Ovary (tissue), 9 donors: ENCODE results near the gene EGFLAM. TPM values are rescaled to one million over a fixed set of nuclear protein-coding genes. Genes with fewer than 3 reads are reported as not detected.

ENCODE experiments used
- DNase-seq, 5 donors: peaks; one replicate each; pipeline ENCODE4 v3.0.0-alpha.2; 2019 to 2020
- H3K27ac ChIP-seq, 2 donors: fragments of 200-600 bp; one replicate each; pipeline versions ENCODE4 v1.5.1 to v1.8.0; 2019 to 2022
- H3K27me3 ChIP-seq: fragments of 200-600 bp; one replicate; pipeline ENCODE4 v1.8.0; 2022
- H3K36me3 ChIP-seq: fragments of 200-600 bp; sonication (generic); one replicate; pipeline ENCODE4 v1.5.1; 2019
- H3K4me1 ChIP-seq: one replicate; pipeline ENCODE4 v1.8.1; 2013; ENCODE audit warnings: mild to moderate bottlenecking, moderate library complexity; ENCODE audit not compliant: insufficient read depth
- H3K4me3 ChIP-seq: fragments of 200-600 bp; sonication (generic); one replicate; pipeline ENCODE4 v1.5.1; 2017
- H3K9me3 ChIP-seq, 2 donors: fragments of 200-600 bp in 1 of 2; sonication (generic) in 1 of 2; one replicate each; pipeline versions ENCODE4 v1.5.1 to v1.8.1; 2013 to 2019; ENCODE audit warnings: mild to moderate bottlenecking in 1 of 2, moderate library complexity in 1 of 2
- EP300 ChIP-seq: sonication (generic); formaldehyde crosslinking; IDR thresholded peaks from one replicate; pipeline ENCODE4 v1.6.1; 2017; ENCODE audit warnings: antibody characterized with exemption
- POLR2A ChIP-seq: fragments of 450-650 bp; IDR thresholded peaks from one replicate; pipeline ENCODE4 v1.6.1; 2017; ENCODE audit warnings: antibody characterized with exemption, mild to moderate bottlenecking, moderate library complexity
- WGBS, 3 donors: extraction: QIAGEN DNeasy Blood & Tissue Kit in 1 of 3; methylation state at CpG; one replicate each; pipeline versions ENCODE4 v1.1.5 to v1.1.7; 2013 to 2017; 5-methylcytosine and 5-hydroxymethylcytosine counted together
- intact Hi-C, 4 donors: fragments of 100-400 bp; cut with DNase I; formaldehyde crosslinking; loops; one replicate each; pipeline versions ENCODE4 v1.11.0 to v1.15.1; 2022 to 2023
- polyA plus RNA-seq, 2 donors: library from polyadenylated mRNA; stranded (reverse); fragments of 200-250 nt in 1 of 2; fragments of 350-450 nt in 1 of 2; fragmentation: Illumina TruSeq in 1 of 2; extraction: RNeasy Lipid Tissue Mini Kit (QIAGEN cat#74804) in 1 of 2; gene quantifications; one replicate each; pipeline ENCODE4 v1.2.3, GENCODE V29; 2013 to 2014
- total RNA-seq, 7 donors: library from RNA; depleted of rRNA in 2 of 7; stranded (reverse); fragments of >200 nt in 2 of 7; fragmentation: NEBNext Ultra II Directional in 3 of 7; extraction: Animal tissue kit (Norgen Biotek cat#: 25700) in 3 of 7; gene quantifications; one replicate each; pipeline versions ENCODE4 v1.1.0 to v1.2.4, GENCODE V29; 2016 to 2023
- TF ChIP-seq, protein P1 (sequence below), 3 donors: fragments of 450-650 bp in 2 of 3; fragments of 200-600 bp in 1 of 3; IDR thresholded peaks; one replicate each; pipeline versions ENCODE4 v1.5.1 to v1.8.0; 2016 to 2022; ENCODE audit warnings: antibody characterized with exemption in 3 of 3, mild to moderate bottlenecking in 1 of 3
- donor health status: DM: no; HTN: no; CAD: no; lungs with moderate emphysema.
- donor health status: DM: no; HTN: no; CAD: no.
- donor health status: Bipolar disorder and iron deficiency.
- donor health status: DM: yes; HTN: yes; CAD: no.
- donor health status: DM: no; HTN: no; CAD: no.
- donor health status: DM: yes; HTN: yes; CAD: no.

Gene EGFLAM
- total and polyA plus RNA-seq, 9 donors, result 6.1 to 37.8 (median 17.1) TPM

DNA sequence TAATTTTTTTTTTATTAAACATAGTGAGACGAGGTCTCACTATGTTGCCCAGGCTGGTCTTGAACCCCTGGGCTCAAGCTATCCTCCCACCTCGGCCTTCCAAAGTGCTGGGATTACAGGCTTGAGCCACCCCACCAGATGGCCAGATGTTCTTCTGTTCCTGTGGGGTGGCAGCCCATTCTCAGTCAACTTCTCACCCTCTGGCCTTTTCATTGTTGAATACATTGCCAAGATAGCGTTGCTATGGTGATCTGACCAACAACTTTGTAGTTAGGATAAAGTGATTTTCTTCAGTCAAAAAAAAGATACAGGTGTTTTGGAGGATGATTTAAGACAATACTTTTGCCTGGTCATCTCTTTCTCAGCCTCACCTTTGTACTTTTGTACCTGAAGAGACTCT lies 109.1 kb downstream of the EGFLAM start:
- TF ChIP-seq, protein P1, sequence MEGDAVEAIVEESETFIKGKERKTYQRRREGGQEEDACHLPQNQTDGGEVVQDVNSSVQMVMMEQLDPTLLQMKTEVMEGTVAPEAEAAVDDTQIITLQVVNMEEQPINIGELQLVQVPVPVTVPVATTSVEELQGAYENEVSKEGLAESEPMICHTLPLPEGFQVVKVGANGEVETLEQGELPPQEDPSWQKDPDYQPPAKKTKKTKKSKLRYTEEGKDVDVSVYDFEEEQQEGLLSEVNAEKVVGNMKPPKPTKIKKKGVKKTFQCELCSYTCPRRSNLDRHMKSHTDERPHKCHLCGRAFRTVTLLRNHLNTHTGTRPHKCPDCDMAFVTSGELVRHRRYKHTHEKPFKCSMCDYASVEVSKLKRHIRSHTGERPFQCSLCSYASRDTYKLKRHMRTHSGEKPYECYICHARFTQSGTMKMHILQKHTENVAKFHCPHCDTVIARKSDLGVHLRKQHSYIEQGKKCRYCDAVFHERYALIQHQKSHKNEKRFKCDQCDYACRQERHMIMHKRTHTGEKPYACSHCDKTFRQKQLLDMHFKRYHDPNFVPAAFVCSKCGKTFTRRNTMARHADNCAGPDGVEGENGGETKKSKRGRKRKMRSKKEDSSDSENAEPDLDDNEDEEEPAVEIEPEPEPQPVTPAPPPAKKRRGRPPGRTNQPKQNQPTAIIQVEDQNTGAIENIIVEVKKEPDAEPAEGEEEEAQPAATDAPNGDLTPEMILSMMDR (IDR thresholded peaks at IDR 0.05), result no peak
- no peak for TF ChIP-seq EP300
- no peak for TF ChIP-seq POLR2A
- H3K4me3 ChIP-seq, result no peak overlapping the region
- peaks cover 19% of the 10 kb centered on the region for H3K4me1 ChIP-seq
- no peaks in the 10 kb centered on the region for H3K9me3 ChIP-seq
- no peak for DNase-seq
- 80 to 86% (median 83%) methylated on average over 3 of the region's 3 CpGs for WGBS, 3 donors
- H3K36me3 ChIP-seq, result no peaks in the 10 kb centered on the region
- H3K27me3 ChIP-seq, result no peaks in the 10 kb centered on the region
- intact Hi-C loops, result no loop called here
- no peak overlapping the region for H3K27ac ChIP-seq

DNA sequence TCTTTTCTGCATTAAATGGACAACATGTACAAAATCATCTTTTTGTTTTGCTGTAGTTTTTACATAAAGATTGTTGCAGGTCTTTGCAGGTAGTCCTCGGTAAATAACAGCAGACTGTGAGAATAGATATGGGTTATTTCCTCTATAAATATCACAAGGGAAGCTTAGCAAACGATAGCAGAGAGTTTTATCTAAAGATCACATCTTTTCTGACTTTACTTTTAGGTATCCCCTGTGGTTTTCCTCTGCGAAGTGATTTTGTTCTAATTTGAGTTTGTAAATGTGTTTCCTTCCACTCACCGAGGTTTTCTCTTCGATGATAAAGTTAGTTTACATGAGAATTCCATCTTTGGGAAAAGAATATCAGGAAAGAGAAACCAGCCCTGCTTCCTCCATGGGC lies 109.6 kb downstream of the EGFLAM start:
- DNase-seq, result no peak
- H3K4me1 ChIP-seq, result peaks cover 19% of the 10 kb centered on the region
- peak overlapping the region in 1 of 2 donors; percentile 1 for H3K27ac ChIP-seq
- whole genome bisulfite sequencing, 3 donors, result 21 to 33% (median 24%) methylated on average over 5 of the region's 5 CpGs
- H3K27me3 ChIP-seq, result no peaks in the 10 kb centered on the region
- H3K4me3 ChIP-seq, result no peak overlapping the region
- no peaks in the 10 kb centered on the region for H3K36me3 ChIP-seq
- TF ChIP-seq EP300, result no peak
- TF ChIP-seq, protein P1 (IDR thresholded peaks at IDR 0.05), result no peak
- TF ChIP-seq POLR2A, result no peak
- no peaks in the 10 kb centered on the region for H3K9me3 ChIP-seq
- intact Hi-C loops, result no loop called here

DNA sequence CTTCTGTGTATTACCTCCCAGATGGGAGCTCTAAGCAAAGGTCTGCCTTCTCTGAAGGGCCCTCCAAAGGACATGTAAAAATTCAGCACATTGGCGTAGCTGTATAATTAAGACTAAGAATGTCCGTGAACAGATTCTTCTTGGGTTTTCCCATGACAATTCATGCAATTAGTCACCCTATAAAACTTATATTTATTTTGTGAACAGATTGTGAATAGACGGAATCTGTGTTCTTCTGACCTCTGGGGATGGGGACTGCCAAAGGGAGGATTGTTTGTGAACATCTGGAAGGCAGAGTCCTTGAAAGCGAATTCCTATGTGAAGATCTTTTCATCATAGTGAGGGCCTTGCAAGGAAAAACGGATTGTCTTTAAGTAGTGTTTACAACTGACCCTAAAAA lies 111.3 kb downstream of the EGFLAM start:
- Histone ChIP-seq H3K9me3 (no peaks in the 10 kb centered on the region), H3K27me3 (no peaks in the 10 kb centered on the region), H3K27ac (peak overlapping the region in 1 of 2 donors; percentile 68), H3K4me3 (no peak overlapping the region), H3K4me1 (peaks cover 23% of the 10 kb centered on the region), H3K36me3 (no peaks in the 10 kb centered on the region)
- TF ChIP-seq EP300, result no peak
- no peak for TF ChIP-seq POLR2A
- TF ChIP-seq, protein P1 (IDR thresholded peaks at IDR 0.05), result no peak
- 10 to 22% (median 10%) methylated on average over 5 of the region's 5 CpGs for WGBS, 3 donors
- intact Hi-C loops, result loop anchor here in 1 of 4 donors (10.0 kb wide), 1 partner anchor 115 kb away; the partner anchor contains the start of gene EGFLAM
- DNase-seq, result no peak

DNA sequence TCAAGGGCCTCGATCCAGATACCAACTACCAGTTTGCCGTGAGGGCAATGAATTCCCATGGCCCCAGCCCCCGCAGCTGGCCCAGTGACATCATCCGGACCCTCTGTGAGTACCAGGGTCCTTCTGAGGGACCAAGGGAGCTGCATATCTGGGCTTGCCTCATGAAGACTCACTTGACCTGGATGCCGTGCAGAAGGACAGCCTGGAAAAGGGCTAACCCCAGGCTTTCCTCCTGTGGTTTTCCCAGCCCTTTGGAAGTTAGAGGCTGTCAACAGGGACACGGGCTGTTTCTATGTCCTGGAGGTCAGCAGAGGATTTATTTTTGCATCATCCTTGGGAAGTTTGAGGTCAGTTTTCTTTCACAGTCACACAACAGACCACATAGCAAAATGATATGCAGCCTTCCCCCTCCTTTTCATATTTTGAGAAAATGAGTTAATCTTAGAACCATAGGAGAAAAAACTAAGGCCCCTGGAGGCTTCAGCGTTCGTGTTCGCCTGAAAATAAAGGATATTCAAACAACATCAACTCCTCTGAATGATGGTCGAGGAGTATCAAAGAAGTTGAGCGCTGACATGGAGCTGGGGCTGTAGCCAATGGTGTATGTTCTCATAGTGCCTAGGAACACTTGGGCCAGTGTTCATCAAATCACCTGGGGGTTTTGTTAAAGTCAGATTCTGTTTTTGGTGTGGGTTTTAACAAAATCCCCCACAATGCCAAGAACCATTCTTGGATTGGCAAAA lies 112.2 kb downstream of the EGFLAM start:
- Histone ChIP-seq H3K27me3 (no peaks in the 10 kb centered on the region), H3K4me1 (peaks cover 21% of the 10 kb centered on the region), H3K4me3 (no peak overlapping the region), H3K9me3 (no peaks in the 10 kb centered on the region), H3K36me3 (no peaks in the 10 kb centered on the region), H3K27ac (peak overlapping the region; percentile 47 to 68)
- TF ChIP-seq, protein P1 (IDR thresholded peaks at IDR 0.05), result no peak
- TF ChIP-seq POLR2A, result no peak
- no peak for TF ChIP-seq EP300
- peak; percentile 23 to 56 (median 32) for DNase-seq
- WGBS, 3 donors, result 29 to 43% (median 32%) methylated on average over 11 of the region's 11 CpGs
- intact Hi-C loops, result loop anchor here in 1 of 4 donors (10.0 kb wide), 1 partner anchor 116 kb away; the partner anchor contains the start of gene EGFLAM
